ENCODE results near the gene TXNRD1.
"Not testable (repeated sequence)": the region's sequence is repeated elsewhere in the genome, so short reads cannot be mapped to it uniquely, and the experiment has no call there.

The TXNRD1 gene

DNA sequence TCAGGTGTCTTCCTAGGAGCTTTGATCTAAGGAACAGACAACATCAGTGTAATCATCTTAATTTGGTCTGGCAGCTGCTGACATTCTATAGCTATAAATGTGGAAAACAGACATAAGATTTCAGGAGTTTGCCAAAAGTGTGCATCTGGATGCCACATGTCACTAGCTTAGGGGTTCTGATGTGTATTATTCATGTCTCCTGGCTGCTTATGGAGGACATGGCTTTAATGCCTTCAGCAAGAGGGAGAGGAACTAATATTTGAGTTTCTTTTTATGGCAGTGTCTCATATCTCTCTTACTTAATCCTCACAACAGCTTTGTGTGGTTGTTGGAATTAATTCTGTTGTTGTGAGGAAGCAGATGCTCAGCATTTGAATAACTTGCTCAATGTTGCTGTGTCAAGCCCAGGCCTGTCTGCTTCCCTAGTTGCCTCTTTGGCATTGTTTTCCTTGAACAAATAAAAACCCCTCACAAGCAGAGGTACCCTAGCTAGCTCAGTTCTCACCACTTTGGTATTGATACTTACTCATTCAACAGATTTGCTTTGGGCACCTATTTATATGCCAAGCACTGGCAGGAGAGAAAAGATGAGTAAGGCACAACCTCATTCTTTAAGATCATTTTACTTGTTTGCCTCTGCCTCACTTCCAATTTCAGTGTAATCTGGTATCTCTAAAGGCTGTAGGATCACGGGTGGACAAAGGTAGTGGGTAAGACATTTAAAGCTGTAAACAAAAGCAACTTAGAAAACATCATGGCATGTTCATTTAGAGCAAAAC is 48.2 kb downstream of the TXNRD1 start:
- H3K27ac ChIP-seq (ENCODE audit: insufficient read depth in 1 of 2, low read depth in 1 of 2, low read length in 2 of 2, poor library complexity in 1 of 2, severe bottlenecking in 2 of 2) = no peak overlapping the region
- POLR2A ChIA-PET = no interaction called here

DNA sequence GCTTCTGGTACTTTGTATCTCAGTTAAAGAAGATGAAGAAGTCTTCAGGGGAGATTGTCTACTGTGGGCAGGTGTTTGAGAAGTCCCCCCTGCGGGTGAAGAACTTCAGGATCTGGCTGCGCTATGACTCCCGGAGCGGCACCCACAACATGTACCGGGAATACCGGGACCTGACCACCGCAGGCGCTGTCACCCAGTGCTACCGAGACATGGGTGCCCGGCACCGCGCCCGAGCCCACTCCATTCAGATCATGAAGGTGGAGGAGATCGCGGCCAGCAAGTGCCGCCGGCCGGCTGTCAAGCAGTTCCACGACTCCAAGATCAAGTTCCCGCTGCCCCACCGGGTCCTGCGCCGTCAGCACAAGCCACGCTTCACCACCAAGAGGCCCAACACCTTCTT is 49.9 kb downstream of the TXNRD1 start:
- H3K4me1 ChIP-seq (ENCODE audit: control extremely low read depth in 1 of 4, control insufficient read depth in 4 of 4, insufficient read depth in 4 of 4, low read length in 3 of 4); H3K9me3 ChIP-seq (ENCODE audit: control extremely low read depth in 1 of 5, control insufficient read depth in 4 of 5, insufficient read depth in 2 of 5, low read depth in 1 of 5, low read length in 4 of 5); H3K36me3 ChIP-seq (ENCODE audit: control insufficient read depth in 4 of 4, insufficient read depth in 4 of 4, low read length in 3 of 4); H3K27me3 ChIP-seq (replicated peaks in 2 of 5; ENCODE audit: control insufficient read depth in 4 of 5, insufficient read depth in 5 of 5, low read length in 4 of 5); CTCF ChIA-PET; DNase-seq; POLR2A ChIA-PET; H3K4me3 ChIP-seq (ENCODE audit: control insufficient read depth in 1 of 7, extremely low read depth in 1 of 7, insufficient read depth in 4 of 7, low read depth in 2 of 7, low read length in 6 of 7); H3K27ac ChIP-seq (ENCODE audit: insufficient read depth in 1 of 2, low read depth in 1 of 2, low read length in 2 of 2, poor library complexity in 1 of 2, severe bottlenecking in 2 of 2): not testable (repeated sequence)
- 100% methylated on average over 2 of the region's 24 CpGs for WGBS (ENCODE audit: insufficient coverage)

More for the DNA sequence above, 48.2 kb downstream of the TXNRD1 start:
- Histone ChIP-seq H3K4me3 (ENCODE audit: control insufficient read depth in 1 of 7, extremely low read depth in 1 of 7, insufficient read depth in 4 of 7, low read depth in 2 of 7, low read length in 6 of 7) (no peak overlapping the region), H3K36me3 (ENCODE audit: control insufficient read depth in 4 of 4, insufficient read depth in 4 of 4, low read length in 3 of 4) (no peaks in the 10 kb centered on the region), H3K9me3 (ENCODE audit: control extremely low read depth in 1 of 5, control insufficient read depth in 4 of 5, insufficient read depth in 2 of 5, low read depth in 1 of 5, low read length in 4 of 5) (no peaks in the 10 kb centered on the region), H3K4me1 (ENCODE audit: control extremely low read depth in 1 of 4, control insufficient read depth in 4 of 4, insufficient read depth in 4 of 4, low read length in 3 of 4) (peaks cover 0 to 8% (median 1%) of the 10 kb centered on the region in 4 experiments), H3K27me3 (replicated peaks in 2 of 5; ENCODE audit: control insufficient read depth in 4 of 5, insufficient read depth in 5 of 5, low read length in 4 of 5) (no peaks in the 10 kb centered on the region)
- no CpG with 5 or more reads among the region's 1 CpG for WGBS (ENCODE audit: insufficient coverage)
- DNase-seq = peak in 1 of 3 donors; percentile 61
- CTCF ChIA-PET = interaction anchor here (0.6 to 1.3 kb wide), 2 partner anchors 10 to 41 kb away, joined by 3 to 7 read pairs; no protein-coding TSS in a partner anchor

DNA sequence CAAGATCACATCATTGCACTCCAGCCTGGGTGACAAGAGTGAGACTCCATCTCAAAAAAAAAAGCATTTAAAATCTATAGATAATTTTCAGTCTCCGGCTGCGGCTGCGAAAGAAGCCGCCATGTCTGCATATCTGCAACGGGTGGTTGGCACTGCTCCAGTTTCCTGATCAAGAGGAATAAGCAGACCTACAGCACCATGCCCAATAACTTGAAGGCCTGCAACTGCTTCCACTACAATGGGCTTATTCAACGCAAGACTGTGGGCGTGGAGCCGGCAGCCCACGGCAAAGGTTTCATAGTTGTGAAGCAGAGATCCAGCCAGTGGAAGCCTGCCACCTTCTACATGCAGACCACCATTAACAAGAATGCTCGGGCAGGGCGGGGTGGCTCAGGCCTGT is 57.4 kb downstream of the TXNRD1 start:
- H3K36me3 ChIP-seq (ENCODE audit: control insufficient read depth in 4 of 4, insufficient read depth in 4 of 4, low read length in 3 of 4) = no peaks in the 10 kb centered on the region
- POLR2A ChIA-PET = no interaction called here
- no peaks in the 10 kb centered on the region for H3K27me3 ChIP-seq (replicated peaks in 2 of 5; ENCODE audit: control insufficient read depth in 4 of 5, insufficient read depth in 5 of 5, low read length in 4 of 5)
- H3K4me1 ChIP-seq (ENCODE audit: control extremely low read depth in 1 of 4, control insufficient read depth in 4 of 4, insufficient read depth in 4 of 4, low read length in 3 of 4) = peaks cover 0 to 2% (median 0%) of the 10 kb centered on the region in 4 experiments
- H3K27ac ChIP-seq (ENCODE audit: insufficient read depth in 1 of 2, low read depth in 1 of 2, low read length in 2 of 2, poor library complexity in 1 of 2, severe bottlenecking in 2 of 2) = no peak overlapping the region
- H3K4me3 ChIP-seq (ENCODE audit: control insufficient read depth in 1 of 7, extremely low read depth in 1 of 7, insufficient read depth in 4 of 7, low read depth in 2 of 7, low read length in 6 of 7) = no peak overlapping the region
- 92% methylated on average over 6 of the region's 11 CpGs for WGBS (ENCODE audit: insufficient coverage)
- DNase-seq = no peak
- no peaks in the 10 kb centered on the region for H3K9me3 ChIP-seq (ENCODE audit: control extremely low read depth in 1 of 5, control insufficient read depth in 4 of 5, insufficient read depth in 2 of 5, low read depth in 1 of 5, low read length in 4 of 5)
- CTCF ChIA-PET = interaction anchor here (1.6 kb wide), 1 partner anchor 11 kb away, joined by 5 read pairs; no protein-coding TSS in a partner anchor

DNA sequence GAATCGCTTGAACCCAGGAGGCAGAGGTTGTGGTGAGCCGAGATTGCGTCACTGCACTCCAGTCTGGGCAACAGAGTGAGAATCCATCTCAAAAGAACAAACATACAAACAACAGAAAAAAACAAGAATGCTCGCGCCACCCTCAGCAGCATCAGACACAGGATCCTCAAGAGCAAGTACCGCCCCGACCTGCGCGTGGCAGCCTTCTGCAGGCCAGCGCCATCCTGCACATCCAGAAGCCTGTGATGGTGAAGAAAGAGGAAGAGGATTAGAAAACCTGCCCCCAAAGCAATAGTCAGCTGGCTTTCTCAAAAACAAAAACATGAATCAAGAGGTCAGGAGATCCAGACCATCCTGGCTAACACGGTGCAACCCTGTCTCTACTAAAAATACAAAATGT is 57.9 kb downstream of the TXNRD1 start:
- Histone ChIP-seq H3K36me3 (ENCODE audit: control insufficient read depth in 4 of 4, insufficient read depth in 4 of 4, low read length in 3 of 4) (no peaks in the 10 kb centered on the region), H3K27ac (ENCODE audit: insufficient read depth in 1 of 2, low read depth in 1 of 2, low read length in 2 of 2, poor library complexity in 1 of 2, severe bottlenecking in 2 of 2) (no peak overlapping the region), H3K27me3 (replicated peaks in 2 of 5; ENCODE audit: control insufficient read depth in 4 of 5, insufficient read depth in 5 of 5, low read length in 4 of 5) (no peaks in the 10 kb centered on the region), H3K9me3 (ENCODE audit: control extremely low read depth in 1 of 5, control insufficient read depth in 4 of 5, insufficient read depth in 2 of 5, low read depth in 1 of 5, low read length in 4 of 5) (no peaks in the 10 kb centered on the region), H3K4me1 (ENCODE audit: control extremely low read depth in 1 of 4, control insufficient read depth in 4 of 4, insufficient read depth in 4 of 4, low read length in 3 of 4) (peaks cover 0 to 2% (median 0%) of the 10 kb centered on the region in 4 experiments), H3K4me3 (ENCODE audit: control insufficient read depth in 1 of 7, extremely low read depth in 1 of 7, insufficient read depth in 4 of 7, low read depth in 2 of 7, low read length in 6 of 7) (no peak overlapping the region)
- 86% methylated on average over 7 of the region's 11 CpGs for whole genome bisulfite sequencing (ENCODE audit: insufficient coverage)
- no peak for DNase-seq
- ChIA-PET POLR2A (no interaction called here), CTCF (interaction anchor here (1.6 kb wide), 1 partner anchor 10 kb away, joined by 5 read pairs; no protein-coding TSS in a partner anchor)

DNA sequence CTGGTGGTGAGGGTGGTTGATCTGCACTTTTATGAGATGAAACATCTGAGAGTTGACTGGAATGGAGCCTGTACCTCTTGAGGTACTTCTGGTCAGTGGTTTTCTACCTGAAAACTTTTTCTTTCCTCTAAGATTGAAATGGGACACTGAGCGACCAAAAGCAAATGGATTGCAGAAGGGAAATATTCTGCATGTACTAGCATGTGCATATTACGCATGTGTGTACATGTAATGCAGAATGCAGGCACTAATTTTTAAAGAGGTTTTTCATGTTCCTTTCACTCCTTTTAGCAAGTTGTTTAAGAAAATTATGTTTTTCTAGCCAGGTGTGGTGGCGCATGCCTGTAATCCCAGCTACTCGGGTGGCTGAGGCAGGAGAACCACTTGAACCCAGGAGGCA is 59.2 kb downstream of the TXNRD1 start:
- no peak for DNase-seq
- 100% methylated on average over 4 of the region's 4 CpGs for WGBS (ENCODE audit: insufficient coverage)
- no peaks in the 10 kb centered on the region for H3K27me3 ChIP-seq (replicated peaks in 2 of 5; ENCODE audit: control insufficient read depth in 4 of 5, insufficient read depth in 5 of 5, low read length in 4 of 5)
- POLR2A ChIA-PET = no interaction called here
- no peaks in the 10 kb centered on the region for H3K36me3 ChIP-seq (ENCODE audit: control insufficient read depth in 4 of 4, insufficient read depth in 4 of 4, low read length in 3 of 4)
- CTCF ChIA-PET = interaction anchor here (1.6 kb wide), 1 partner anchor 9 kb away, joined by 5 read pairs; no protein-coding TSS in a partner anchor
- no peak overlapping the region for H3K27ac ChIP-seq (ENCODE audit: insufficient read depth in 1 of 2, low read depth in 1 of 2, low read length in 2 of 2, poor library complexity in 1 of 2, severe bottlenecking in 2 of 2)
- peaks cover 0 to 2% (median 0%) of the 10 kb centered on the region in 4 experiments for H3K4me1 ChIP-seq (ENCODE audit: control extremely low read depth in 1 of 4, control insufficient read depth in 4 of 4, insufficient read depth in 4 of 4, low read length in 3 of 4)
- H3K9me3 ChIP-seq (ENCODE audit: control extremely low read depth in 1 of 5, control insufficient read depth in 4 of 5, insufficient read depth in 2 of 5, low read depth in 1 of 5, low read length in 4 of 5) = no peaks in the 10 kb centered on the region
- H3K4me3 ChIP-seq (ENCODE audit: control insufficient read depth in 1 of 7, extremely low read depth in 1 of 7, insufficient read depth in 4 of 7, low read depth in 2 of 7, low read length in 6 of 7) = no peak overlapping the region

DNA sequence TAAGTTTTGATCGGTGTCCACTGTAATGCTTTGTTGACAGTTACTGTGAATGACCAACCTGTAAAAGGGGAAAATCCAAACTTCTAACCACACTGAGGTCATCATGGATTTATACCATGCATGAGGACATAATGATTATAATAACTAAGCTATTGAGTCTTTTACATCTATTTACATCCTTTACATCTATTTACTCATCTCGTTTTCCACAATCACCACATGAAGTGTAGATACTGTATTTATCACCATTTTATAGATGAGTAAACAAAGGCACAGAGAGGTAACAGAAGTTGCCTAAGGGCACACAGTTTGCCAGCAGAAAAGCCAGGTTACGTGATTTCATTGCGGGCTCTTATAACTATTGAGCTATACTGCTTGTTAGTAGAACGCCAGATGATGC is 60.1 kb downstream of the TXNRD1 start:
- Histone ChIP-seq H3K27me3 (replicated peaks in 2 of 5; ENCODE audit: control insufficient read depth in 4 of 5, insufficient read depth in 5 of 5, low read length in 4 of 5) (no peaks in the 10 kb centered on the region), H3K4me1 (ENCODE audit: control extremely low read depth in 1 of 4, control insufficient read depth in 4 of 4, insufficient read depth in 4 of 4, low read length in 3 of 4) (peaks cover 0 to 6% (median 1%) of the 10 kb centered on the region in 4 experiments), H3K4me3 (ENCODE audit: control insufficient read depth in 1 of 7, extremely low read depth in 1 of 7, insufficient read depth in 4 of 7, low read depth in 2 of 7, low read length in 6 of 7) (peak overlapping the region in 1 of 7 experiments; percentile 71), H3K36me3 (ENCODE audit: control insufficient read depth in 4 of 4, insufficient read depth in 4 of 4, low read length in 3 of 4) (no peaks in the 10 kb centered on the region), H3K9me3 (ENCODE audit: control extremely low read depth in 1 of 5, control insufficient read depth in 4 of 5, insufficient read depth in 2 of 5, low read depth in 1 of 5, low read length in 4 of 5) (no peaks in the 10 kb centered on the region), H3K27ac (ENCODE audit: insufficient read depth in 1 of 2, low read depth in 1 of 2, low read length in 2 of 2, poor library complexity in 1 of 2, severe bottlenecking in 2 of 2) (no peak overlapping the region)
- POLR2A ChIA-PET = no interaction called here
- WGBS (ENCODE audit: insufficient coverage) = 75% methylated on average over 4 of the region's 5 CpGs
- CTCF ChIA-PET = interaction anchor here (1.0 to 1.7 kb wide), 5 partner anchors 9 to 30 kb away, joined by 3 to 5 read pairs (median 3); no protein-coding TSS in a partner anchor
- DNase-seq = no peak
